OCI-LY7 (cell line): Measurements from ENCODE around the gene PACSIN3. TPM values are rescaled to one million over a fixed set of nuclear protein-coding genes. Genes with fewer than 3 reads are reported as not detected.

Experiments used
- BruUV-seq: library from RNA; stranded (reverse); fragments of 400-500 nt; replicated peaks from 2 replicates; lab custom pipeline; 2021; lab: Mats Ljungman, UMichigan
- CTCF ChIA-PET: fragments of 300-600 bp; sonication (Branson Sonifier 250); formaldehyde crosslinking; loops from one replicate; lab custom pipeline; 2022; ENCODE audit warnings: antibody characterized with exemption; ENCODE audit not compliant: unreplicated experiment; lab: Charles Lee
- POLR2A ChIA-PET: fragments of 300-600 bp; sonication (Branson Sonifier 250); formaldehyde crosslinking; loops from one replicate; lab custom pipeline; 2022; ENCODE audit warnings: antibody characterized with exemption; lab: Charles Lee
- DNase-seq: peaks from one replicate; pipeline ENCODE4 v3.0.0-alpha.2; 2015; ENCODE audit warnings: low spot score
- H2AFZ ChIP-seq: fragments of 200-600 bp; sonication (generic), shearing (Covaris generic); 2 replicates; pipeline ENCODE4 v1.6.1; 2014; ENCODE audit warnings: mild to moderate bottlenecking, antibody characterized with exemption, low read length, moderate library complexity
- H3K27ac ChIP-seq: fragments of 200-600 bp; sonication (generic); 2 replicates; pipeline ENCODE4 v1.5.1; 2014; ENCODE audit warnings: mixed run types, low read depth, mild to moderate bottlenecking, moderate library complexity, low read length, inconsistent platforms; ENCODE audit not compliant: poor library complexity, severe bottlenecking
- H3K36me3 ChIP-seq: fragments of 200-600 bp; sonication (generic); 2 replicates; pipeline ENCODE4 v1.6.1; 2014; ENCODE audit warnings: mild to moderate bottlenecking, antibody characterized with exemption, low read length, moderate library complexity, mixed read lengths; ENCODE audit not compliant: insufficient read depth
- H3K4me1 ChIP-seq: fragments of 200-600 bp; sonication (generic); 2 replicates; pipeline ENCODE4 v1.5.1; 2014; ENCODE audit warnings: mild to moderate bottlenecking, low read length; ENCODE audit not compliant: insufficient read depth, poor library complexity, severe bottlenecking
- H3K4me2 ChIP-seq: fragments of 200-600 bp; sonication (generic); 2 replicates; pipeline ENCODE4 v1.6.1; 2014; ENCODE audit warnings: mild to moderate bottlenecking, low read length
- H3K4me3 ChIP-seq: fragments of 200-600 bp; sonication (generic); 2 replicates; pipeline ENCODE4 v1.5.1; 2014; ENCODE audit warnings: mild to moderate bottlenecking, low read depth, low read length; ENCODE audit not compliant: poor library complexity, severe bottlenecking
- H3K79me2 ChIP-seq: fragments of 200-600 bp; sonication (generic); 2 replicates; pipeline ENCODE4 v1.6.1; 2016; ENCODE audit warnings: low read depth, mild to moderate bottlenecking, low read length, moderate library complexity, mixed read lengths; ENCODE audit not compliant: insufficient read depth
- H3K9me2 ChIP-seq: fragments of 200-600 bp; sonication (generic); 2 replicates; pipeline ENCODE4 v1.6.1; 2016; ENCODE audit warnings: mild to moderate bottlenecking, low read length, mixed read lengths; ENCODE audit not compliant: insufficient read depth
- H3K9me3 ChIP-seq: fragments of 200-600 bp; sonication (generic); 2 replicates; pipeline ENCODE4 v1.6.1; 2014; ENCODE audit warnings: mild to moderate bottlenecking, mixed run types, low read length, mixed read lengths
- H4K20me1 ChIP-seq: fragments of 200-600 bp; sonication (generic); 2 replicates; pipeline ENCODE4 v1.6.1; 2014; ENCODE audit warnings: mild to moderate bottlenecking, antibody characterized with exemption, low read length, moderate library complexity, mixed read lengths; ENCODE audit not compliant: insufficient read depth
- EZH2phosphoT487 ChIP-seq: fragments of 200-600 bp; sonication (generic); IDR thresholded peaks from 2 replicates; pipeline ENCODE4 v1.6.1; 2018; ENCODE audit warnings: low read depth, borderline replicate concordance, mild to moderate bottlenecking, mixed run types, antibody characterized with exemption, low read length, moderate library complexity, mixed read lengths
- intact Hi-C: fragments of 100-400 bp; cut with micrococcal nuclease; formaldehyde crosslinking; loops from one replicate; pipeline ENCODE4 v1.10.0; 2022; ENCODE audit not compliant: unreplicated experiment
- total RNA-seq, 2 experiments: library from RNA; depleted of rRNA in 1 of 2; stranded (reverse); fragments of >200 nt in 1 of 2; shearing (Covaris generic) in 1 of 2; gene quantifications; 2 replicates each; pipeline ENCODE4 v1.2.3, GENCODE V29; 2014 to 2022
- TF ChIP-seq, protein P1 (sequence below): fragments of 200-600 bp; sonication (generic); conservative IDR thresholded peaks from 2 replicates; pipeline ENCODE4 v1.5.1; 2014; ENCODE audit warnings: mild to moderate bottlenecking, antibody characterized with exemption, low read length, moderate library complexity, mixed read lengths

The PACSIN3 gene
- total RNA-seq, 2 experiments from 2014 or later: not detected

GRCh38 chr11:47147250-47147649 lies 39.0 kb downstream of the PACSIN3 start:
- no peak for DNase-seq
- Histone ChIP-seq H3K4me3 (no peak overlapping the region), H2AFZ (no peak overlapping the region), H3K4me1 (peaks cover 67% of the 10 kb centered on the region), H3K9me3 (no peaks in the 10 kb centered on the region), H3K36me3 (0 out of 2 replicates have a peak, but pooled peaks cover 2% of the 10 kb centered on the region), H3K4me2 (no peak overlapping the region), H3K27ac (peak overlapping the region; percentile 16), H3K9me2 (no peaks in the 10 kb centered on the region), H3K79me2 (no peaks in the 10 kb centered on the region), H4K20me1 (no peaks in the 10 kb centered on the region)
- CTCF ChIA-PET: interaction anchor here (0.7 kb wide), 1 partner anchor 43 kb away, joined by 3 read pairs; no protein-coding TSS in a partner anchor
- TF ChIP-seq, protein P1, sequence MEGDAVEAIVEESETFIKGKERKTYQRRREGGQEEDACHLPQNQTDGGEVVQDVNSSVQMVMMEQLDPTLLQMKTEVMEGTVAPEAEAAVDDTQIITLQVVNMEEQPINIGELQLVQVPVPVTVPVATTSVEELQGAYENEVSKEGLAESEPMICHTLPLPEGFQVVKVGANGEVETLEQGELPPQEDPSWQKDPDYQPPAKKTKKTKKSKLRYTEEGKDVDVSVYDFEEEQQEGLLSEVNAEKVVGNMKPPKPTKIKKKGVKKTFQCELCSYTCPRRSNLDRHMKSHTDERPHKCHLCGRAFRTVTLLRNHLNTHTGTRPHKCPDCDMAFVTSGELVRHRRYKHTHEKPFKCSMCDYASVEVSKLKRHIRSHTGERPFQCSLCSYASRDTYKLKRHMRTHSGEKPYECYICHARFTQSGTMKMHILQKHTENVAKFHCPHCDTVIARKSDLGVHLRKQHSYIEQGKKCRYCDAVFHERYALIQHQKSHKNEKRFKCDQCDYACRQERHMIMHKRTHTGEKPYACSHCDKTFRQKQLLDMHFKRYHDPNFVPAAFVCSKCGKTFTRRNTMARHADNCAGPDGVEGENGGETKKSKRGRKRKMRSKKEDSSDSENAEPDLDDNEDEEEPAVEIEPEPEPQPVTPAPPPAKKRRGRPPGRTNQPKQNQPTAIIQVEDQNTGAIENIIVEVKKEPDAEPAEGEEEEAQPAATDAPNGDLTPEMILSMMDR: no peak
- BruUV-seq: no TSS peak
- intact Hi-C loops: no loop called here
- POLR2A ChIA-PET: interaction anchor here (0.5 to 2.5 kb wide), 7 partner anchors 13 to 517 kb away, joined by 3 to 10 read pairs (median 4); no protein-coding TSS in a partner anchor

DNA sequence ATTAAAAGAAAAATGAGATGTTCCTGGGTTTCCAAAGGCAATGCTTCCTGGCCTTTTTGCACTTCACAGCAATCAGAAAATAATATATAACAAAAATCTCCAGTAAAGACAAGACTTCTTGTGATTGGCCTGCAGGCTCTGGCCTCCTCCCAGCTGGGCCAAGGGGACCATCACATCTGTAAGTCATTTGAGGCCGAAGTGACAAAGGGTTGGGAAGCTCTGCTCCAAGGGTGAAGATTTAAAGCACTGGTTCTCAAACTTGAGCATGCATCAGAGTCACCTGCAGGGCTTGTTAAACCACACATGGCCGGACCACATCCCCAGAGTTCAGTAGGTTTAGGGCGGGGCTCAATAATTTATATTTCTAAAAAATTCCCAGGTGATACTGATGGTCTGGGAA lies 41.7 kb downstream of the PACSIN3 start:
- TF ChIP-seq EZH2phosphoT487: no peak
- TF ChIP-seq, protein P1: no peak
- no peak overlapping the region for H3K27ac ChIP-seq
- no peaks in the 10 kb centered on the region for H3K9me3 ChIP-seq
- no peaks in the 10 kb centered on the region for H3K79me2 ChIP-seq
- no peak overlapping the region for H3K4me2 ChIP-seq
- H4K20me1 ChIP-seq: no peaks in the 10 kb centered on the region
- no peak overlapping the region for H2AFZ ChIP-seq
- POLR2A ChIA-PET: interaction anchor here (0.7 to 1.1 kb wide), 4 partner anchors 10 to 144 kb away, joined by 3 to 5 read pairs (median 3); no protein-coding TSS in a partner anchor
- H3K4me3 ChIP-seq: no peak overlapping the region
- H3K4me1 ChIP-seq: peaks cover 41% of the 10 kb centered on the region
- no peaks in the 10 kb centered on the region for H3K9me2 ChIP-seq
- CTCF ChIA-PET: no interaction called here
- BruUV-seq: no TSS peak
- intact Hi-C loops: no loop called here
- DNase-seq: no peak
- 0 out of 2 replicates have a peak, but pooled peaks cover 2% of the 10 kb centered on the region for H3K36me3 ChIP-seq

- Histone ChIP-seq H3K27ac (peak overlapping the region; percentile 3), H3K4me3 (no peak overlapping the region), H3K9me2 (no peaks in the 10 kb centered on the region), H3K36me3 (peaks cover 2% of the 10 kb centered on the region; the same call in 1 of the 2 replicates), H3K9me3 (no peaks in the 10 kb centered on the region), H4K20me1 (no peaks in the 10 kb centered on the region), H3K79me2 (no peaks in the 10 kb centered on the region), H3K4me1 (peaks cover 29% of the 10 kb centered on the region), H3K4me2 (no peak overlapping the region), H2AFZ (no peak overlapping the region)
- intact Hi-C loops: no loop called here
- DNase-seq: no peak
- TF ChIP-seq, protein P1: no peak
- TF ChIP-seq EZH2phosphoT487: no peak
- BruUV-seq: no TSS peak
- ChIA-PET CTCF (no interaction called here), POLR2A (interaction anchor here (1.1 to 1.6 kb wide), 2 partner anchors 18 to 33 kb away, joined by 3 to 4 read pairs; no protein-coding TSS in a partner anchor)
Measured at GRCh38 chr11:47143322-47143721, 42.9 kb downstream of the PACSIN3 start.
